ENCODE data around the gene AKNA. TPM values are rescaled to one million over a fixed set of nuclear protein-coding genes. Genes with fewer than 3 reads are reported as not detected.

Gene AKNA
- total and polyA plus RNA-seq, 7 experiments from 2014 or later, result 20.5 to 403 (median 347) TPM

- Histone ChIP-seq H3K4me1 (ENCODE audit: control insufficient read depth in 2 of 2, insufficient read depth in 2 of 2, low read length in 2 of 2) (peaks cover 92 to 96% of the 10 kb centered on the region in 2 donors), H3K4me3 (ENCODE audit: low read length) (peak overlapping the region; percentile 15), H3K27ac (ENCODE audit: low read depth, low read length) (peak overlapping the region; percentile 70), H3K36me3 (ENCODE audit: control insufficient read depth in 2 of 3, insufficient read depth in 3 of 3, low read length in 3 of 3) (peaks cover 32 to 61% (median 33%) of the 10 kb centered on the region in 3 experiments), H3K27me3 (ENCODE audit: control insufficient read depth in 2 of 2, insufficient read depth in 2 of 2, low read length in 2 of 2) (no peaks in the 10 kb centered on the region), H3K9me3 (ENCODE audit: control insufficient read depth in 2 of 3, low read length in 3 of 3) (no peaks in the 10 kb centered on the region)
- H3K27ac Mint-ChIP-seq, result peak overlapping the region; percentile 81 to 100 (median 93)
- ATAC-seq (no peak), DNase-seq (no peak)
- peak overlapping the region; percentile 6 to 98 (median 62) for H3K4me3 Mint-ChIP-seq
- CTCF ChIA-PET, result interaction anchor here (0.8 to 3.3 kb wide), 4 partner anchors 10 to 27 kb away, joined by 3 to 54 read pairs (median 8); partner anchors contain the start of gene AKNA
- no peaks in the 10 kb centered on the region for H3K9me3 Mint-ChIP-seq
- POLR2A ChIA-PET, result interaction anchor here (0.6 to 33.8 kb wide), 9 partner anchors 11 to 1995 kb away, joined by 3 to 978 read pairs (median 6); partner anchors contain the start of genes AKNA and ATP6V1G1
- intact Hi-C loops (cut with micrococcal nuclease), result loop anchor here (1.0 kb wide), 5 partner anchors 11 to 35 kb away; no protein-coding TSS in a partner anchor
- peaks cover 62 to 97% (median 87%) of the 10 kb centered on the region in 7 donors for H3K4me1 Mint-ChIP-seq
- H3K27me3 Mint-ChIP-seq, result no peaks in the 10 kb centered on the region
- H3K36me3 Mint-ChIP-seq, result peaks cover 14 to 66% (median 57%) of the 10 kb centered on the region in 5 donors
These were observed 13.6 kb downstream of the AKNA start for GRCh38 chr9:114373960-114374730.

GRCh38 chr9:114372921-114373448 is 14.8 kb downstream of the AKNA start:
- Histone ChIP-seq H3K27ac (ENCODE audit: low read depth, low read length) (peak overlapping the region; percentile 70), H3K27me3 (ENCODE audit: control insufficient read depth in 2 of 2, insufficient read depth in 2 of 2, low read length in 2 of 2) (no peaks in the 10 kb centered on the region), H3K4me1 (ENCODE audit: control insufficient read depth in 2 of 2, insufficient read depth in 2 of 2, low read length in 2 of 2) (peaks cover 92% of the 10 kb centered on the region in 2 donors), H3K36me3 (ENCODE audit: control insufficient read depth in 2 of 3, insufficient read depth in 3 of 3, low read length in 3 of 3) (peaks cover 25 to 58% (median 29%) of the 10 kb centered on the region in 3 experiments), H3K9me3 (ENCODE audit: control insufficient read depth in 2 of 3, low read length in 3 of 3) (no peaks in the 10 kb centered on the region), H3K4me3 (ENCODE audit: low read length) (peak overlapping the region; percentile 51)
- Mint-ChIP-seq H3K9me3 (no peaks in the 10 kb centered on the region), H3K36me3 (peaks cover 9 to 63% (median 46%) of the 10 kb centered on the region in 5 donors), H3K4me1 (peaks cover 58 to 97% (median 85%) of the 10 kb centered on the region in 7 donors), H3K4me3 (peak overlapping the region; percentile 79 to 98 (median 86)), H3K27ac (peak overlapping the region; percentile 81 to 100 (median 93)), H3K27me3 (no peaks in the 10 kb centered on the region)
- ChIA-PET POLR2A (interaction anchor here (0.7 to 33.8 kb wide), 8 partner anchors 10 to 280 kb away, joined by 3 to 978 read pairs (median 7); partner anchors contain the start of genes AKNA and ATP6V1G1), CTCF (interaction anchor here (0.6 to 3.3 kb wide), 8 partner anchors 9 to 278 kb away, joined by 3 to 54 read pairs (median 4); partner anchors contain the start of gene AKNA)
- ATAC-seq, result peak; percentile 91
- intact Hi-C loops (cut with micrococcal nuclease), result loop anchor here (1.0 kb wide), 5 partner anchors 10 to 34 kb away; no protein-coding TSS in a partner anchor
- peak; percentile 50 to 93 (median 90) for DNase-seq

- intact Hi-C loops (cut with micrococcal nuclease), result loop anchor here in 1 of 2 donors (1.0 kb wide), 1 partner anchor 9 kb away; no protein-coding TSS in a partner anchor
These were observed 15.5 kb downstream of the AKNA start for GRCh38 chr9:114371973-114372917.

GRCh38 chr9:114371343-114371944 is 16.3 kb downstream of the AKNA start:
- H3K4me1 ChIP-seq (ENCODE audit: control insufficient read depth in 2 of 2, insufficient read depth in 2 of 2, low read length in 2 of 2), result peaks cover 92% of the 10 kb centered on the region in 2 donors
- H3K4me3 ChIP-seq (ENCODE audit: low read length), result peak overlapping the region; percentile 51
- no peak for DNase-seq
- H3K27me3 ChIP-seq (ENCODE audit: control insufficient read depth in 2 of 2, insufficient read depth in 2 of 2, low read length in 2 of 2), result no peaks in the 10 kb centered on the region
- H3K27me3 Mint-ChIP-seq, result no peaks in the 10 kb centered on the region
- peaks cover 6 to 61% (median 41%) of the 10 kb centered on the region in 5 donors for H3K36me3 Mint-ChIP-seq
- CTCF ChIA-PET, result interaction anchor here (0.9 to 3.3 kb wide), 6 partner anchors 13 to 285 kb away, joined by 3 to 54 read pairs (median 3); partner anchors contain the start of gene AKNA
- peak overlapping the region; percentile 79 to 98 (median 86) for H3K4me3 Mint-ChIP-seq
- ATAC-seq, result no peak
- peaks cover 19 to 53% (median 25%) of the 10 kb centered on the region in 3 experiments for H3K36me3 ChIP-seq (ENCODE audit: control insufficient read depth in 2 of 3, insufficient read depth in 3 of 3, low read length in 3 of 3)
- H3K27ac Mint-ChIP-seq, result peak overlapping the region; percentile 81 to 100 (median 93)
- POLR2A ChIA-PET, result interaction anchor here (0.7 to 33.8 kb wide), 8 partner anchors 9 to 216 kb away, joined by 3 to 978 read pairs (median 4); partner anchors contain the start of genes AKNA and ATP6V1G1
- peak overlapping the region; percentile 70 for H3K27ac ChIP-seq (ENCODE audit: low read depth, low read length)
- no peaks in the 10 kb centered on the region for H3K9me3 Mint-ChIP-seq
- intact Hi-C loops (cut with micrococcal nuclease), result no loop called here
- H3K9me3 ChIP-seq (ENCODE audit: control insufficient read depth in 2 of 3, low read length in 3 of 3), result no peaks in the 10 kb centered on the region
- H3K4me1 Mint-ChIP-seq, result peaks cover 62 to 97% (median 84%) of the 10 kb centered on the region in 7 donors

More at GRCh38 chr9:114371973-114372917, 15.5 kb downstream of the AKNA start:
- CTCF ChIA-PET, result interaction anchor here (0.6 to 3.3 kb wide), 12 partner anchors 8 to 279 kb away, joined by 3 to 54 read pairs (median 4); partner anchors contain the start of gene AKNA
- peak in 6 of 9 donors; percentile 39 to 58 (median 54) for DNase-seq
- Mint-ChIP-seq H3K27ac (peak overlapping the region; percentile 81 to 100 (median 93)), H3K27me3 (no peaks in the 10 kb centered on the region), H3K36me3 (peaks cover 6 to 61% (median 40%) of the 10 kb centered on the region in 5 donors), H3K4me3 (peak overlapping the region; percentile 79 to 98 (median 86)), H3K4me1 (peaks cover 54 to 97% (median 84%) of the 10 kb centered on the region in 7 donors), H3K9me3 (no peaks in the 10 kb centered on the region)
- POLR2A ChIA-PET, result interaction anchor here (0.7 to 33.8 kb wide), 13 partner anchors 9 to 237 kb away, joined by 3 to 978 read pairs (median 4); partner anchors contain the start of genes AKNA and ATP6V1G1
- Histone ChIP-seq H3K27ac (ENCODE audit: low read depth, low read length) (peak overlapping the region; percentile 70), H3K36me3 (ENCODE audit: control insufficient read depth in 2 of 3, insufficient read depth in 3 of 3, low read length in 3 of 3) (peaks cover 23 to 58% (median 29%) of the 10 kb centered on the region in 3 experiments), H3K4me1 (ENCODE audit: control insufficient read depth in 2 of 2, insufficient read depth in 2 of 2, low read length in 2 of 2) (peaks cover 92% of the 10 kb centered on the region in 2 donors), H3K27me3 (ENCODE audit: control insufficient read depth in 2 of 2, insufficient read depth in 2 of 2, low read length in 2 of 2) (no peaks in the 10 kb centered on the region), H3K4me3 (ENCODE audit: low read length) (peak overlapping the region; percentile 51), H3K9me3 (ENCODE audit: control insufficient read depth in 2 of 3, low read length in 3 of 3) (no peaks in the 10 kb centered on the region)
- peak; percentile 50 for ATAC-seq

GRCh38 chr9:114370968-114371320 is 16.8 kb downstream of the AKNA start:
- Histone ChIP-seq H3K36me3 (ENCODE audit: control insufficient read depth in 2 of 3, insufficient read depth in 3 of 3, low read length in 3 of 3) (peaks cover 19 to 50% (median 27%) of the 10 kb centered on the region in 3 experiments), H3K27ac (ENCODE audit: low read depth, low read length) (peak overlapping the region; percentile 70), H3K9me3 (ENCODE audit: control insufficient read depth in 2 of 3, low read length in 3 of 3) (no peaks in the 10 kb centered on the region), H3K4me1 (ENCODE audit: control insufficient read depth in 2 of 2, insufficient read depth in 2 of 2, low read length in 2 of 2) (peaks cover 94% of the 10 kb centered on the region in 2 donors), H3K27me3 (ENCODE audit: control insufficient read depth in 2 of 2, insufficient read depth in 2 of 2, low read length in 2 of 2) (no peaks in the 10 kb centered on the region), H3K4me3 (ENCODE audit: low read length) (peak overlapping the region; percentile 51)
- CTCF ChIA-PET, result interaction anchor here (0.9 to 1.8 kb wide), 4 partner anchors 19 to 285 kb away, joined by 3 to 5 read pairs (median 3); no protein-coding TSS in a partner anchor
- H3K27ac Mint-ChIP-seq, result peak overlapping the region; percentile 53 to 97 (median 85)
- peaks cover 9 to 64% (median 45%) of the 10 kb centered on the region in 5 donors for H3K36me3 Mint-ChIP-seq
- peaks cover 67 to 100% (median 86%) of the 10 kb centered on the region in 7 donors for H3K4me1 Mint-ChIP-seq
- no peaks in the 10 kb centered on the region for H3K9me3 Mint-ChIP-seq
- H3K4me3 Mint-ChIP-seq, result peak overlapping the region; percentile 7 to 98 (median 86)
- DNase-seq (no peak), ATAC-seq (no peak)
- intact Hi-C loops (cut with micrococcal nuclease), result no loop called here
- H3K27me3 Mint-ChIP-seq, result no peaks in the 10 kb centered on the region
- POLR2A ChIA-PET, result interaction anchor here (0.8 to 33.8 kb wide), 4 partner anchors 20 to 216 kb away, joined by 3 to 978 read pairs (median 12); partner anchors contain the start of genes AKNA and ATP6V1G1

All from naive thymus-derived CD4-positive, alpha-beta T cell (primary cell).